NCI-H2081 treated with DMSO at 0.1 percent for 48 hours (cell line): ENCODE measurements around the gene CXCL17.
"Not testable (repeated sequence)": the region's sequence is repeated elsewhere in the genome, so short reads cannot be mapped to it uniquely, and the experiment has no call there.

ENCODE experiments used
- DNase-seq: peaks from one replicate; lab custom pipeline; 2025; lab: John Stamatoyannopoulos, UW

Gene CXCL17, protein sequence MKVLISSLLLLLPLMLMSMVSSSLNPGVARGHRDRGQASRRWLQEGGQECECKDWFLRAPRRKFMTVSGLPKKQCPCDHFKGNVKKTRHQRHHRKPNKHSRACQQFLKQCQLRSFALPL

DNA sequence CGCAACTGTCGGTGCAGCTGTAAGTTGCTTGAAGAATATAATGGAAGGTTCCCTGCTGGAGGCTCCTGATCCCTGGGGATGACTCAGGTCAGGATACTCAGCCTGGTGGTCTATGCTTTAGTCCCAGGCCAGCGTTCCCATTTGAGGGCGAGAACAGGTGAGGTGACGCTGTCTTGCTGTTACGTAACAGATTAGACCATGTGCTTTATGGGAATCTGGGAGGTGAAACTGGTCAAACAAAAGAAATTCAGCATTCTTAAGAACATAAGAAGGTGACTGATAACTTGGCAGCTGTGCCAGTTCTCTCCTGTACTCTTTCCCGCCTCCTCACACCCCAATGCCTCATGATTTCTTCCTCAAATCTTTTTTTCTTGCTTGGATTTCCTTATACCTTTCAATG, at the start of gene CXCL17:
TSS of gene CXCL17 (minus strand) at position 114 of the 400 bp plus-strand sequence. CDS start 114 bp downstream, outside the sequence.
- DNase-seq = no peak

DNA sequence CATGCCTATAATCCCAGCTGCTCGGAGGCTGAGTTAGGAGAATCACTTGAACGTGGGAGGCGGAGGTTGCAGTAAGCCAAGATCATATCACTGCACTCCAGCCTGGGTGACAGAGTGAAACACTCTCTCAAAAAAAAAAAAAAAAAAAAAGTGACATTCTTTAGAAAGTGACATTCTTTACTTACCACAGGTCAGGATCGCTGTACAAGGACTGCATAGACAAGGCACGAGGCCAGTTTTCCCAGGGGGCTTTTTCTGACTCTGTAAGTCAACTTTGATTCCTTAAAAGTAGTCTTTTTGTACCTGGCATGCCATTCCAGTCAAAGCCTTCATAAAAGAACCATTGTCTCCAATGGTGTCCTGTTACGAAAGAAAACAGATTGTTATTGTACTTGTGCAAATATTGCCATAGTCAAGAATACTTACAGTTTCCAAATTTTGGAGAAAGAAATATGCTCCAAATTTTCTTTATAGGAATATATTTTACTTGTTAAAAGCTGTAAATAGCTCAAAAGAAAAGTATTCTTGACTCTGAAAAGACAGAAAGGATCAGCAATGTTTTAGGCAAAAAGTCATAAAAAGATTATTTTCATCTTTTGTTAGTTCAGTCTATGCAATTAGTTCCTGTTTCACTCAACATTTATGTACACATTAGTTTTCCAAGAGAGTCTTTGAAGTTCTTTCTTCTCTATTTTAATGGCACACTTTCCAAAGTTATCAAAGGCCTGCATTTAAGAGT, 46.2 kb upstream of the CXCL17 start:
- no peak for DNase-seq

DNA sequence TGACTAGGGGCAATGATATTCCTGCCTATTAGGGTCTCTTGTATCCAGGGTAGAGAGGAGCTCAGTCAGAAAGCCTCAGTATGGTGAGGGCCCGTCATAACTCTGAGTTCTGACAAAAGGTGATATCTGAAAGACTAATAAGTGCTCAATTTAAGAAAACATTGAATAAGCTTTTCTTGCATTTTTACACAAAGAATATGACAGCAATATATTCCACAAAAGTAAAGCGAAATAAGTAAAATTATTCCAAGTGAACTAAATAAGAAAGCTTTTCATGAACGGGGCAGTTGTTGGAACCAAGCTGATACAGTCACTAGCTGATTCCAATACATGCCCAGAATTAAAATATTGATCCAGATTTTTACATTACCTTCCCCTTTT, 45.0 kb upstream of the CXCL17 start:
- no peak for DNase-seq

DNA sequence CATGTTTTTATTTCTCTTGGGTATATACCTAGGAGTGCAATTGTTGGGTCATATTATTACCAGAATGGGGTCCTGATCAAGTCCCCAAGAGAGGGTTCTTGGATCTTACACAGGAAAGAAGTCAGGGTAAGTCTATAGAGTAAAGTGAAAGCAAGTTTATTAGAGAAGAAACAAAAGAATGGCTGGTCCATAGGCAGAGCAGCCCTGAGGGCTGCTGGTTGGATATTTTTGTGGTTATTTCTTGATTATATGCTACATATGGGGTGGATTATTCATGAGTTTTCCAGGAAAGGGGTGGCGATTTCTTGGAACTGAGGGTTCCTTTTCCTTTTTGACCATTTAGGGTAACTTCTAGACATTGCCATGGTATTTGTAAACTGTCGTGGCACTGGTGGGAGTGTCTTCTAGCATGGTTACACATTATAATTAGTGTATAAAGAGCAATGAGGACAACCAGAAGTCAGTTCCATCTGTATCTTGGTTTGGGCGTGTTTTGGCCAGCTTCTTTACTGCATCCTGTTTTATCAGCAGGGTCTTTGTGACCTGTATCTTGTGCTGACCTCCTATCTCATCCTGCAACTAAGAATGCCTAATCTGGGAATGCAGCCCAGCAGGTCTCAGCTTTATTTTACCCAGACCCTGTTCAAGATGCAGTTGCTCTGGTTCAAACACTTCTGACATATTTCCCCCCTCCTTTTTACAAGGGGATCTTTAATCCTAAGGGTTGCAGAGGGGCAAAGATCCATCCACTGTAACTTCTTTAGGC, 44.5 kb upstream of the CXCL17 start:
- DNase-seq = no peak

DNA sequence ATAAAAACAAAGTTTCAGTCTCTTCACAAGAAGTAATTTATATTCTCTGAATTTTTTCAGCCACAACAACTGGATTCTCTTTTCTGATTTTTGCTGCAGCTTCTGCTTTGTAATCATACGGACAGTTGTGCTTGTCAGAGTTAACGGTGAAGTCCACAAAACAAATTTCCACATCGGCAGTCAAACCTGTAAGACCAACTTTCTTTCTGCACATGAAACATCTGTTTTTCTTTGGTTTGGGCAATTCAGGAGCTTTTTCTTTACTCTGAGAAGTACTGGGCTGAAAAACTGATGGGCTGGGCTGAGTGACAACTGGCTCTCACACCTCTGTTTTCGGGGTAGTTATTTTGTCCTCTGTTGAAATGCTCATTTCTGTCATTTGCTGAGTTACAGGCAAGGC, 42.3 kb upstream of the CXCL17 start:
- not testable (repeated sequence) for DNase-seq

DNA sequence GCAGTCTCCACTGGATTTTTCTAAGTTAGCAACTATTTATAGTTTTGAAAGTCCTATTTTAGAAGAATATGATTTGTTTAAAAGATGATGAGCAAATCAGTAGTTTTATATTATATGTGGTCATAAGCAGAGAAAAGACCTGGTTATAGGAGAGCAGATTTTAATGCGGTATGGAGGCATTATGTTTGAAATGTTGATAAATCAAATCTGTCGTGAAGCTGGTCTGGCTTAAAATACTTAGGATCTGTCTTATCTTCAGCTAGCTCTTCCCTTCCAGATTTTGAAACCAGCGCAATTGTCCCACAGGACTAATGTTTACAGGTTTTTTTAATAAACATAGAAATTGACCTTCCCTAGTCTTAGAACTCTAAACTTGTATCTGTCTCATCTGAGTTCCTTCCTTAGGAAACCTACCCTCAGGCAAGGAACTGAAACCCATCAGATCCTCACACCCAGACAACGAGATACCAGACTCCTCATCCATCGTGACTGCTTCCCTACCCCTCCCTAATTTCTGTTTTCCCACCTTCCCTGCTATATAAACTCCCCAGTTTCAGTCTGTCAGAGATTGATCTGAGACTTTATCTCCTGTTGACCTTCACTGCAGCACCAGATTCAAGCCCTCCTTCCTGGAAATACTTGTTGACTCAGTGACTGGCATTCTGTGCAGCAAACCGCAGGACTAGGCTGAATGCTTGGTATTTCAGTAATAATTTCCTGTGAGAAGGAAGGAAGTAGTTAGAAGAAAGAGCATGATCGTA, 37.8 kb upstream of the CXCL17 start:
- DNase-seq = no peak

DNA sequence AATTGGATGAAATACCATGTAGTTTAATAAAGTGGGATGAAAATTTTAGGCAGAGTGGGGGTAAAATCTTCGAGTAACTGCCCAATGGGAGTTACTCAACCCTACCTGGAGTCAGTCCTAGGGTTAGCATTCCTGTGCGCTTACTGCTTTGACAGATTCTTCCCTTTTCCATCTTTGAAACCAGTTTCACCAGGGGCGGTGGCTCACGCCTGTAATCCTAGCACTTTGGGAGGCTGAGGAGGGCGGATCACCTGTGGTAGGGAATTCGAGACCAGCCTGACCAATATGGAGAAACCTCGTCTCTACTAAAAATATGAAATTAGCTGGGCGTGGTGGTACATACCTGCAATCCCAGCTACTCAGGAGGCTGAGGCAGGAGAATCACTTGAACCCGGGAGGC, 37.0 kb upstream of the CXCL17 start:
- no peak for DNase-seq

DNA sequence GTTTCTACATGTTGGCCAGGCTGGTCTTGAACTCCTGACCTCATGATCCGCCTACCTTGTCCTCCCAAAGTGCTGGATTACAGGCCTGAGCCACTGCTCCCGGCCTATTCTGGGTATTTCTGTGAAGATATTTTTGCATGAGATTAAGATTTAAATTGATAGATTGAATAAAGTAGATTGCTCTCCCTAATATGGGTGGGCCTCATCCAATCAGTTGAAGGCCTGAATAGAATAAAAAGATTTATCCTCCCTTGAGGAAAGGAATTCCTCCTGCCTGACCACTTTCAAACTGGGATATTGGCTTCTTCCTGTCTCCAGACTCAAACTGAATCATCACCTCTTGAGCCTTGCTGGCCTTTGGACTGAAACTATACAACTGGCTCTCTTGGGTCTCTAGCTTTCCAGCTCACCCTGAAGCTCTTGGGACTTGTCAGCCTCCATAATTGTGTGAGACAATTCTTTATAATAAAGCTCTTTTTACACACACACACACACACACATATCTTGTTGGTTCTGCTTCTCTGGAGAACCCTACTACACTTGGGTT, 36.1 kb upstream of the CXCL17 start:
- DNase-seq = no peak

DNA sequence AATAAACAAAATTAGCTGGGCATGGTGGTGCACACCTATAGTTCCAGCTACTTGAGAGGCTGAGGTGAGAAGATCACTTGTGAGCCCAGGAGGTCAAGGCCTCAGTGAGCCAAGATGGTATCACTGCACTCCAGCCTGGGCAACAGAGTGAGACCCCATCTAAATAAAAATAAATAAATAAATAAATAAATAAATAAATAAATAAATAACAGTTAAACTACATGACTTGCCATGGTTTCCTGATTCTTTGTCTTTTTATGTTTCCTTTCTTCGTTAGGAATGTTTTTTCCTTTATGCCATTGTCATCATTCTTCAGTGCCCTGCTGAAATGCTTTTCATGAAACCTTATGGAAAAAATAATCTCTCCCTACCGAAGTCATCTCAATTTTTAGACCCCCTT, 35.2 kb upstream of the CXCL17 start:
- no peak for DNase-seq

DNA sequence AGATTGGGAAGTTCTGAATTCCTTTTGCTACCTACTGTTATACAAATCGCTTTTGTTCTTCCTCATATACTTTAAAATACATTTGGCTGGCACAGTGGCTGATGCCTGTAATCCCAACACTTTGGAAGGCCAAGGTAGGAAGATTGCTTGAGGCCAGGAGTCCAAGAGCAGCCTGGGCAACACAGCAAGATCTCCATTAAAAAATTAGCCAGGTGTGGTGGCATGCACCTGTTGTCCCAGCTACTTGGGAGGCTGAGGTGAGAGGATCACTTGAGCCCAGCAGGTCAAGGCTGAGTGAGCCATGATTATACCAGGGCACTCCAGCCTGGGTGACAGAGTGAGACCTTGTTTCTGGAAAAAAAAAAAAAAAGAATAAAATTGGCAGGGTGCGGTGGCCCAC, 34.4 kb upstream of the CXCL17 start:
- DNase-seq = no peak

DNA sequence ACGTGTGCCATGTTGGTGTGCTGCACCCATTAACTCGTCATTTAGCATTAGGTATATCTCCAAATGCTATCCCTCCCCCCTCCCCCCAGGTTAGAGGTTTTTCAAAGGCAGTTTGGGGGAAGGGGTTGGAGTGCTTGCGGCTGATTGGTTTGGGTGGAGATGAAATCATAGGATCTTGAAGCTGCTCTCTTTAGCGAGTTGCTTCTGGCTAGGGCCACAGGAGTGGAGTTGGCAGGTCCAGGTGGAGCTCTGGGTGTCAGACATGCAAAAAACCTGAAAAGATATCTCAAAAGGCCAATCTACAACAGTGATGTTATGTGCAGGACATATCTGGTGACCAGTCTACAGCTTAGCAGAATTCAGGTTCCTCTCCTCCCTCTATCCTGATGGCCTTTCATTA, 32.6 kb upstream of the CXCL17 start:
- DNase-seq = no peak

DNA sequence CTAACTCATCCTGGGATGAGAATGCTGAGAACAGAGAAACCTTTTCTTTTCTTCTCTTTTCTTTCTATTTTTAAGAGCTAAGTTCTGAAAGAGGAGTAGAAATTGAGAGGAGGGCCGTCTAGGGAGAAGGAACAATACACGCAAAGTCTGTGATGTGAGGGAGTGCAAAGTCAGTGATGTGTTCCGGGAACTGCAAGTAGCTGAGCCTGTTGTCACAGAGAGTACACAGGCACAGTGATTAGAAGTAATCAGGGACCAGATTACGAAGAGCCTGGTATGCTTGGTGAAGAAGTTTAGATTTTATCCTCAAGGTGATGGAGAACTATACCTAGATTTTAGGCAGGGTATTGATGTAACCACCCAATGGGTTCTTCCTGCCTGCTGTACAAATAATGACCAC, 32.0 kb upstream of the CXCL17 start:
- no peak for DNase-seq

DNA sequence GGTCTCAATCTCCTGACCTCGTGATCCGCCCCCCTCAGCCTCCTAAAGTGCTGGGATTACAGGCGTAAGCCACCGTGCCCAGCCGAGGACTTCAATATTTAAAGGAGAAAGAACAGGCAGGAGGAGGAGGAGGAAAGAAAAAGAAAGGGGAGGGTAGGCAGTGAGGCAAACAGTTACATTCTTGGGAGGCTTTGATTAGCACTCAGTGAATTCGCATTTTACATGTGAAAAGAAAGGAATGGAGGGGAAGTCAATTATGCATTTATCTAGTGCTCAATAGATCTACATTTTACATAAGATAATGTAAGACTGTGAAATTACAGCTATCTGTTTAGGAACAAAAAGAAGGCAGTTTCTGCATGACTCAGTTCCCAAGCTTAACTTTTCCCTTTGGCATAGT, 30.9 kb upstream of the CXCL17 start:
- no peak for DNase-seq

DNA sequence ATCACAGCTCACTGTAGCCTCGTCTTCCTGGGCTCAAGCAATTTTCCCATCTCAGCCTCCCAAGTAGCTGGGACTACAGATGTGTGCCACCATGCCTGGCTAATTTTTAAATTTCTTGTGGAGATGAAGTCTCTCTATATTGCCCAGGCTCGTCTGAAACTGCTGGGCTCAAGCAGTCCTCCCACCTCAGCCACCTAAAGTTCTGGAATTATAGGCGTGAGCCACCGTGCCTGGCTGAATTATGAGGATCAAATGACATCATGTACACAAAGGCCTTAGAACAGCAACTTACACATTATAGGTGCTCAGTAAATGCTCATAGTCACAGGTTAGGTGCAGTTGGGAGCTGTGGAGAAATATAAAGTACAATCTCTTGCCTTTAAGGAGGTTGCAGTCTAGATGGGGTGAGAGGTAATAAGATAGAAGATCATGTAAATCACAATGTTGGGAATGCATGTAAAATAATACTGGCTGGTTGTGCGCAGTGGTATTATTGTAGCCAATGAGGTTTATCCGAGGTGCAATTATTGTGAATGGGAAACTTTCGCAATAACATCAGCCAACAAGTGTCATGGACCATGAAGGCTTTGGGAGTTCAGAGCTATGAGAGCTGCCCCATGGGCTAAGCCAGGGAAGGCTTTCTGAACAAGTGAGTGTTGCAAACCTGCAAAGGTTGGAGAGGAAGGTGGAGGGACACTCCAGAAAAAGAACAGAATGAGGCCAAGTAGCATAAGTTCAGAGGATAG, 29.8 kb upstream of the CXCL17 start:
- no peak for DNase-seq

DNA sequence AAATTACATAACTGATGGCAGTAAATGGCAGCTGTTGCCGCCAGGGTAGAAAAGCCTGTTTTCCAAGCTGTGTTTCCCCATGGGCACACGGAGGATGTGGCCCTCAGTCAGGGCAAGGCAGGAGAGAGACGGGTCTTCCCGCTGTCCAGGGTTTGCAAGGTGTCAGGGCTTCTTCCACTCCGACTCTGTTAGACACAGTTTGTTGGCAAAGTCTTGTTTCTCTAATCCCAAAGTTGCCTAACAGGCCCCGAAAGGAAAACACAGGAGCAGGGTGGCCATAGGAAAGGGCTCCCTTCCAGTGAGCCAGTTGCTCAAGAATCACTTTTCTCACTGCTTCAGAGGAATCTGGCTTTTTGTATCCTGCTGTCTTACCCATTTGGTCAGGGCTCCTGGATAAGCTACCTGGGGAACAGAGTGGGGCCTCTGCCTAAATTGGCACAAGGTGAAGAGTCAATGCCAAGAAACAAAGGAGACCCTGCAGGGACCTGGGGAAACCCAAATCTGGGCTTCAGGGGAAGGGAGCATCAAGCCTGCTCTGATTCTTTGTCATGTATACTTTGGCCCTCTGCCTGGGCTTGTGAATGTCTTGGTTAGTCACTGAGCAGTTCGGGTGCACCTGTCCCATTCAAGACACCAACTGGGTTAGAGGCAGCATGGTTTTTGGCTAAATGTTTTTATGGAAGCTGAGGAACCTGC, 29.0 kb upstream of the CXCL17 start:
- no peak for DNase-seq

DNA sequence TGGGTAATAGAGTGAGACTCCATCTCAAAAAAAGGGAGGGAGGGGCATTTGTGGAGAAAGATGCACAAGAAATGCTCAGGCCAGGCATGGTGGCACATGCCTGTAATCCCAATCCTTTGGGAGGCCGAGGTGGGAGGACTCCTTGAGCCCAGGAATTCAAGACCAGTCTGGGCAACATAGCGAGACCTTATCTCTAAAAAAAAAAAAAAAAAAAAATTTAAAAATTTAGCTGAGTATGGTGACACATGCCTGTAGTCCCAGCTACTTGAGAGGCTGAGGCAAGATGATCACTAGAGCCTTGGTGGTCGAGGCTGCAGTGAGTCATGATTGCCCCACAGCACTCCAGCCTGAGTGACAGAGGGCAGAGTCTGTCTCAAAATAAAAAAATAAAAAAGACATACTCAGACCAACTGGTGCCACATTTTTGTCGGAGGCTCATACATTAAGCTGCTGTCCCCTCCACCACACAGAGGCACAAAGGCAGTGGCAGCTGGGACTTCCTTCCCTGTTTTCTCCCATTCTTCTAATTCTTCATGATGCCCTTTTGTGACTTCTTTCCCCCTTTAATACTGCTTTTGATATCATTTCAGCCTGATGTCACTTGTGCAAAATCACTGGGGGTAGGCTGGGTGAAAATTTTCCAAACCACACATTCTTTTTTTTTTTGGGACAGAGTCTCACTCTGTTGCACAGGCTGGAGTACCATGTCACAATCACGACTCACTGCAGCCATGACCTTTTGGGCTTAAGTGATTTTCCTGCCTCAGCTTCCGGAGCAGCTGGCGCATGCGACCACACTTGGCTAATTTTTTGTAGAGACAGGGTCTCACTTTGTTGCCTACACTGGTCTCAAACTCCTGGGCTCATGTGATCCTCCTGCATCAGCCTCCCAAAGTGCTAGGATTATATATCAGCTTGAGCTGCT, 26.8 kb upstream of the CXCL17 start:
- DNase-seq = no peak

DNA sequence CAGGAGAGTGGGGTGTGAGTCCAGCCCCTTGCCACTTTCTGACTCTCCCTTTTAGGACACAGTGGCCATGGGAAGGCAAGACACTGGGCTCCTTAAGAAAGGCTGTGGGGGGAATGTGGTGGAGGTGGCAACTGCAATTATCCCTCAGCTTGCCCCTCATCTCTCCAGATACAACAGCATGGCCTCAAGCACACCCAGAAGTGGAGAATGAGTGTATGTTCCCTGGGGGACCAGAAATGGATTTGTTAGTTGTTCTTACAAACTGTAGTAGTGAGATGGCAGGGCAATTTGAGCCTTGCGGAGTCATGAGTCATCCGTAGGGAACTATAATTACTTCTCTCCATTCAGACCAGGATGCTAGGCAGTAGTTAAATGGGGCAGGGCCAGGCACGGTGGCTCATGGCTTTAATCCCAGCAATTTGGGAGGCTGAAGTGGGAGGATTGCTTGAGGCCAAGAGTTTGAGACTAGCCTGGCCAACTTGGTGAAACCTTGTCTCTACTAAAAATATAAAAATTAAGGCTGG, 25.6 kb upstream of the CXCL17 start:
- no peak for DNase-seq

DNA sequence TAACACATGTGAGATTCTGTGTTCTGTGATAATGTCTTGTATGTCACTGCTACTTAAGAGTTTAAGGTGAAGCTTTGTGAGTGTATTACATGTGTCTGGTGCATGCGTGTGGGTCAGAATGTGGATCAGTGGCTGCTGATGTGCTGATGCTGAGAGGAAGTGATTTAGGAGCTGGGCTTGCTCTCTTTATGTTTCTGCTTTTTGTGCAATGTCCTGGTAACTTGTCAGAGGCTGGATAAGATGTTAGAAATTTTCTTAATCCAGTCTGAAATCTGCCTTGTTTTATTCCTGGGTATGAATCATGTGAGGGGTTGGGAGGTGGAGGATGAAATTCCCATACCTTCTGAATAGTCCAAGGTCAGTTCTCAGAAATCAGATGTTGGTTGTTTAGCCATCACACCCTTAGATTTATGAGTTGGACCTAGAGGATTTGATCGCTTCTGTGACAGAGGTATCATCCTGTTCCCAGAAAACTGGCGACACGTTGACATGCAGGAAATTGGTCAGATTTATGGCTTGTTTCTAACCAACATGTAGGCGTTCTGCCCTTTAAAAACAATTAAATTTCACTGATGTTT, 24.5 kb upstream of the CXCL17 start:
- DNase-seq = no peak

DNA sequence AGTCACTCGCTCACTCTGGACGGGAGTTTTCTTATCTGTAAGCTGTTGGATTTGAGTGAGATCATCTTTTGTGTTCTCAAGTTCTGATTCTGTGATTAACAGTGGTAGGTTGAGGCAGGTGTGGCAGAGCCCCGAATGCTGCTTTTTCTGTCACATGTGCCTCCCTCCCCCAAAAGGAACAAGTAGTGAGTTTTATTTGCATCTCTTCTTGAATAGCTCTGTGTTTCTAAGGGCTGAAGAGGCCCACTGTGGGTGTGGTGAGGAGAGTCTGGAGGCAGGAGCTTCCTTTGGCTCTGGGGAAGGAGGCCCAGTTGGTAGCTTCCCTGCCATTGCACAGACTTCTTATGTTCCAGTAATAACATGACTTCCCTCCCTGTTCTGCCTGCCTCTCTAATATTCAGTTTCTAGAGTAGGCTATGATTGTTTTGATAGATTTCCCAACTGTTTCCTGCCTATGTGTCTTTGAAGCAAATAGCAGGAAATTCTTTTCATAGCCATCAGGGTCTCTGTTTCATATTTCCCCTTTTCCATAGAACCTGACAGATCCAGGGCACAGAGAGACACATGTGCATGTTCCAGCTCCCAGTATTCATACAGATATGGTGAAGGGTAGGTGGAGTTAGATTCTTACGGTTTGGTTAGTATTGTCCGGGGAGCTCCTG, 23.9 kb upstream of the CXCL17 start:
- DNase-seq = no peak
